WTC11 (cell line): ENCODE results near the gene PF4V1.

Source experiments
- ELF4 ChIP-seq: sonication (generic); formaldehyde crosslinking; IDR thresholded peaks from 2 replicates; pipeline ENCODE4 v1.8.1; 2022; ENCODE audit warnings: low read depth, mild to moderate bottlenecking, moderate library complexity, missing genetic modification reagents
- JAZF1 ChIP-seq: fragments of 250-450 bp; sonication (Bioruptor Pico); IDR thresholded peaks from 2 replicates; pipeline ENCODE4 v1.9.0; 2021; ENCODE audit warnings: moderate library complexity, mild to moderate bottlenecking, inconsistent platforms
- ZNF121 ChIP-seq: sonication (generic); formaldehyde crosslinking; IDR thresholded peaks from 2 replicates; pipeline ENCODE4 v1.8.0; 2023; ENCODE audit warnings: missing genetic modification reagents
- TF ChIP-seq, protein P1 (sequence below): fragments of 200-600 bp; IDR thresholded peaks from 2 replicates; pipeline ENCODE4 v1.8.0; 2022; ENCODE audit warnings: antibody characterized with exemption
- TF ChIP-seq, protein P2 (sequence below): fragments of 250-450 bp; sonication (Bioruptor Pico); IDR thresholded peaks from 2 replicates; pipeline ENCODE4 v1.8.0; 2021; ENCODE audit warnings: mild to moderate bottlenecking

DNA sequence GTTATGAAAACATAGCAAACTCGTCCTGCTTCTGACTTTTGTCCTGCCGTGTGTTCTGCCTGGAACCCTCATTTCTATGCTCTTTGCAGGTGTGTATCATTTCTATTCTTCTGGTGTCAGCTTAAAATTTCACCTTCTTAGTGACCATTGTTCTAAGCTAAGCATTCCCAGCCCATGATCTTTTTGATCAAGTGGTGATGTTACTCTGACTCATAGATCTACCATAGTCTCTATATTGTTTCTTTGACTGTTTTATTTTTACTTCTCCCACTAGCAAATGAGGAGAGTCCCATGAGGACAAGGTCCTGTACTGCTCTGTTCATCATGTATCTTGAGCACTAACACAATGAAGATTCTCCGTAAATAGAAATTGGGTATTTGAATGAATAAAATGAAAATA lies 30.7 kb upstream of the PF4V1 start:
- TF ChIP-seq, protein P1, sequence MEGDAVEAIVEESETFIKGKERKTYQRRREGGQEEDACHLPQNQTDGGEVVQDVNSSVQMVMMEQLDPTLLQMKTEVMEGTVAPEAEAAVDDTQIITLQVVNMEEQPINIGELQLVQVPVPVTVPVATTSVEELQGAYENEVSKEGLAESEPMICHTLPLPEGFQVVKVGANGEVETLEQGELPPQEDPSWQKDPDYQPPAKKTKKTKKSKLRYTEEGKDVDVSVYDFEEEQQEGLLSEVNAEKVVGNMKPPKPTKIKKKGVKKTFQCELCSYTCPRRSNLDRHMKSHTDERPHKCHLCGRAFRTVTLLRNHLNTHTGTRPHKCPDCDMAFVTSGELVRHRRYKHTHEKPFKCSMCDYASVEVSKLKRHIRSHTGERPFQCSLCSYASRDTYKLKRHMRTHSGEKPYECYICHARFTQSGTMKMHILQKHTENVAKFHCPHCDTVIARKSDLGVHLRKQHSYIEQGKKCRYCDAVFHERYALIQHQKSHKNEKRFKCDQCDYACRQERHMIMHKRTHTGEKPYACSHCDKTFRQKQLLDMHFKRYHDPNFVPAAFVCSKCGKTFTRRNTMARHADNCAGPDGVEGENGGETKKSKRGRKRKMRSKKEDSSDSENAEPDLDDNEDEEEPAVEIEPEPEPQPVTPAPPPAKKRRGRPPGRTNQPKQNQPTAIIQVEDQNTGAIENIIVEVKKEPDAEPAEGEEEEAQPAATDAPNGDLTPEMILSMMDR, result no peak
- no peak for TF ChIP-seq ELF4 (CRISPR knock-in tag)
- TF ChIP-seq, protein P2, sequence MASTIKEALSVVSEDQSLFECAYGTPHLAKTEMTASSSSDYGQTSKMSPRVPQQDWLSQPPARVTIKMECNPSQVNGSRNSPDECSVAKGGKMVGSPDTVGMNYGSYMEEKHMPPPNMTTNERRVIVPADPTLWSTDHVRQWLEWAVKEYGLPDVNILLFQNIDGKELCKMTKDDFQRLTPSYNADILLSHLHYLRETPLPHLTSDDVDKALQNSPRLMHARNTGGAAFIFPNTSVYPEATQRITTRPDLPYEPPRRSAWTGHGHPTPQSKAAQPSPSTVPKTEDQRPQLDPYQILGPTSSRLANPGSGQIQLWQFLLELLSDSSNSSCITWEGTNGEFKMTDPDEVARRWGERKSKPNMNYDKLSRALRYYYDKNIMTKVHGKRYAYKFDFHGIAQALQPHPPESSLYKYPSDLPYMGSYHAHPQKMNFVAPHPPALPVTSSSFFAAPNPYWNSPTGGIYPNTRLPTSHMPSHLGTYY (CRISPR knock-in tag), result no peak
- no peak for TF ChIP-seq JAZF1 (CRISPR knock-in tag)
- TF ChIP-seq ZNF121 (CRISPR knock-in tag), result no peak
